Naive thymus-derived CD4-positive, alpha-beta T cell (primary cell): ENCODE measurements around the gene MRPL38. TPM values are rescaled to one million over a fixed set of nuclear protein-coding genes. Genes with fewer than 3 reads are reported as not detected.
"Not testable (repeated sequence)": the region's sequence is repeated elsewhere in the genome, so short reads cannot be mapped to it uniquely, and the experiment has no call there.

ENCODE experiments used
- ATAC-seq: fragments of 150-1000 bp; cut with Tn5 transposase; 2 replicates; pipeline ENCODE4 v1.10.0; 2021; ENCODE audit warnings: mild to moderate bottlenecking, moderate library complexity
- CTCF ChIA-PET: fragments of 350-600 bp; sonication (Branson Sonifier 250); formaldehyde crosslinking; loops from one replicate; lab custom pipeline; 2021; ENCODE audit warnings: antibody characterized with exemption; lab: Charles Lee
- POLR2A ChIA-PET: fragments of 350-600 bp; sonication (Branson Sonifier 250); formaldehyde crosslinking; loops from one replicate; lab custom pipeline; 2021; ENCODE audit warnings: antibody characterized with exemption, inconsistent platforms; lab: Charles Lee
- DNase-seq, 9 donors: peaks; one replicate each; pipeline versions ENCODE4 v3.0.0 to v3.0.0-alpha.2; 2020 to 2022; ENCODE audit warnings: mixed read lengths in 1 of 9
- H3K27ac ChIP-seq: one replicate; pipeline ENCODE4 v1.7.0; 2013; ENCODE audit warnings: mild to moderate bottlenecking, low read depth, low read length, moderate library complexity
- H3K27me3 ChIP-seq, 2 donors: one replicate each; pipeline ENCODE4 v1.7.0; 2013; ENCODE audit warnings: low read length in 2 of 2, mild to moderate bottlenecking in 2 of 2, moderate library complexity in 2 of 2; ENCODE audit not compliant: control insufficient read depth in 2 of 2, insufficient read depth in 2 of 2
- H3K36me3 ChIP-seq, 3 experiments: 1 replicate in 2 of 3; 2 replicates in 1 of 3; pipeline ENCODE4 v1.7.0; 2013; ENCODE audit warnings: low read length in 3 of 3, mild to moderate bottlenecking in 3 of 3, moderate library complexity in 1 of 3; ENCODE audit not compliant: insufficient read depth in 3 of 3, control insufficient read depth in 2 of 3
- H3K4me1 ChIP-seq, 2 donors: one replicate each; pipeline ENCODE4 v1.7.0; 2013; ENCODE audit warnings: low read length in 2 of 2, mild to moderate bottlenecking in 2 of 2, moderate library complexity in 1 of 2; ENCODE audit not compliant: control insufficient read depth in 2 of 2, insufficient read depth in 2 of 2
- H3K4me3 ChIP-seq: 2 replicates; pipeline ENCODE4 v1.7.0; 2013; ENCODE audit warnings: mild to moderate bottlenecking, low read length
- H3K9me3 ChIP-seq, 3 experiments: 1 replicate in 2 of 3; 2 replicates in 1 of 3; pipeline ENCODE4 v1.7.0; 2013; ENCODE audit warnings: low read length in 3 of 3; ENCODE audit not compliant: control insufficient read depth in 2 of 3
- H3K27ac Mint-ChIP-seq, 9 donors: one replicate each; pipeline ENCODE4 v1.8.0; 2020 to 2022; ENCODE audit warnings: mixed read lengths in 9 of 9, mild to moderate bottlenecking in 8 of 9, moderate library complexity in 5 of 9, inconsistent platforms in 2 of 9
- H3K27me3 Mint-ChIP-seq, 5 donors: one replicate each; pipeline ENCODE4 v1.8.0; 2021 to 2022; ENCODE audit warnings: mixed read lengths in 5 of 5, mild to moderate bottlenecking in 1 of 5
- H3K36me3 Mint-ChIP-seq, 5 donors: one replicate each; pipeline ENCODE4 v1.8.0; 2020 to 2022; ENCODE audit warnings: mixed read lengths in 5 of 5, mild to moderate bottlenecking in 3 of 5, inconsistent platforms in 1 of 5
- H3K4me1 Mint-ChIP-seq, 7 donors: one replicate each; pipeline ENCODE4 v1.8.0; 2020 to 2022; ENCODE audit warnings: mixed read lengths in 7 of 7, mild to moderate bottlenecking in 3 of 7, inconsistent platforms in 1 of 7
- H3K4me3 Mint-ChIP-seq, 10 donors: one replicate each; pipeline ENCODE4 v1.8.0; 2020 to 2022; ENCODE audit warnings: mild to moderate bottlenecking in 10 of 10, mixed read lengths in 10 of 10, moderate library complexity in 6 of 10, inconsistent platforms in 2 of 10
- H3K9me3 Mint-ChIP-seq, 11 donors: one replicate each; pipeline ENCODE4 v1.8.0; 2020 to 2022; ENCODE audit warnings: mixed read lengths in 11 of 11, mild to moderate bottlenecking in 4 of 11, inconsistent platforms in 1 of 11, moderate library complexity in 1 of 11
- intact Hi-C, 2 donors: fragments of 100-400 bp; cut with micrococcal nuclease; formaldehyde crosslinking; loops; one replicate each; pipeline ENCODE4 v1.15.1; 2023
- polyA plus RNA-seq, 2 donors: library from polyadenylated mRNA; unstranded; fragments of 300-500 nt; fragmentation: Illumina TruSeq; gene quantifications; one replicate each; pipeline ENCODE4 v1.2.3, GENCODE V29; 2021
- total RNA-seq, 6 experiments: library from RNA in 5 of 6; stranded (reverse) in 5 of 6; gene quantifications; 1 replicate in 5 of 6; 2 replicates in 1 of 6; pipeline ENCODE4 v1.2.3 and lab custom pipeline; 2021 to 2026

The MRPL38 gene
- total and polyA plus RNA-seq, 7 experiments from 2014 or later, result 64.6 to 154 (median 101) TPM

GRCh38 chr17:75855310-75856061 is 49.2 kb downstream of the MRPL38 start, which contains the start of gene WBP2:
TSS of gene WBP2 (minus strand) at chr17:75855335. CDS start at chr17:75855297, 38 bp downstream.
- ChIA-PET CTCF (interaction anchor here (0.7 to 4.3 kb wide), 17 partner anchors 9 to 189 kb away, joined by 3 to 21 read pairs (median 5); partner anchors contain the start of genes RECQL5, SAP30BP, TRIM65 and UNC13D), POLR2A (interaction anchor here (0.6 to 16.6 kb wide), 35 partner anchors 12 to 608 kb away, joined by 3 to 354 read pairs (median 5); partner anchors contain the start of genes EXOC7, FBF1, GALK1 and LLGL2)
- Histone ChIP-seq H3K4me3 (peak within 1 kb of the TSS; percentile 93), H3K27ac (peak within 1 kb of the TSS; percentile 88), H3K4me1 (peaks cover 19 to 25% of the 10 kb centered on the region in 2 donors), H3K27me3 (no peaks in the 10 kb centered on the region), H3K9me3 (no peaks in the 10 kb centered on the region), H3K36me3 (peaks cover 3 to 13% (median 6%) of the 10 kb centered on the region in 3 experiments)
- ATAC-seq (peak; percentile 94), DNase-seq (peak; percentile 82 to 100 (median 98))
- H3K27ac Mint-ChIP-seq, result peak within 1 kb of the TSS in 6 of 9 donors; percentile 84 to 95 (median 90)
- intact Hi-C loops, result loop anchor here (1.0 to 5.0 kb wide), 17 partner anchors 12 to 871 kb away; partner anchors contain the start of genes TRIM65 (in 2 of the 2), UNK (in 2 of the 2), ACOX1 (in 1 of the 2) and FBF1 (in 1 of the 2)
- peaks cover 19 to 47% (median 39%) of the 10 kb centered on the region in 7 donors for H3K4me1 Mint-ChIP-seq
- peaks cover 0 to 8% (median 0%) of the 10 kb centered on the region in 5 donors for H3K36me3 Mint-ChIP-seq
- no peaks in the 10 kb centered on the region for H3K9me3 Mint-ChIP-seq
- peak within 1 kb of the TSS in 2 of 10 donors; percentile 89 to 92 for H3K4me3 Mint-ChIP-seq
- no peaks in the 10 kb centered on the region for H3K27me3 Mint-ChIP-seq

GRCh38 chr17:75854881-75855309 is 49.8 kb downstream of the MRPL38 start:
- Mint-ChIP-seq H3K27me3 (no peaks in the 10 kb centered on the region), H3K4me1 (peaks cover 19 to 48% (median 39%) of the 10 kb centered on the region in 7 donors), H3K27ac (no peak overlapping the region), H3K9me3 (no peaks in the 10 kb centered on the region), H3K4me3 (no peak overlapping the region), H3K36me3 (peaks cover 0 to 8% (median 0%) of the 10 kb centered on the region in 5 donors)
- DNase-seq (no peak), ATAC-seq (peak; percentile 2)
- ChIA-PET POLR2A (interaction anchor here (0.6 to 16.6 kb wide), 32 partner anchors 12 to 608 kb away, joined by 3 to 354 read pairs (median 5); partner anchors contain the start of genes EXOC7, FBF1, GALK1 and LLGL2), CTCF (interaction anchor here (0.7 to 4.3 kb wide), 16 partner anchors 10 to 188 kb away, joined by 3 to 21 read pairs (median 5); partner anchors contain the start of genes RECQL5, SAP30BP, TRIM65 and UNC13D)
- peak overlapping the region; percentile 85 for H3K27ac ChIP-seq
- peak overlapping the region; percentile 68 for H3K4me3 ChIP-seq
- H3K4me1 ChIP-seq, result peaks cover 19 to 25% of the 10 kb centered on the region in 2 donors
- H3K27me3 ChIP-seq, result no peaks in the 10 kb centered on the region
- H3K36me3 ChIP-seq, result peaks cover 4 to 18% (median 8%) of the 10 kb centered on the region in 3 experiments
- intact Hi-C loops, result loop anchor here (1.0 to 5.0 kb wide), 16 partner anchors 12 to 872 kb away; partner anchors contain the start of genes UNK (in 2 of the 2), ACOX1 (in 1 of the 2), FBF1 (in 1 of the 2) and JMJD6 (in 1 of the 2)
- no peaks in the 10 kb centered on the region for H3K9me3 ChIP-seq

GRCh38 chr17:75854101-75854748 is 50.5 kb downstream of the MRPL38 start:
- H3K36me3 ChIP-seq, result peaks cover 11 to 24% (median 11%) of the 10 kb centered on the region in 3 experiments
- intact Hi-C loops, result loop anchor here in 1 of 2 donors (2.0 kb wide), 3 partner anchors 27 to 873 kb away; partner anchors contain the start of genes JMJD6, METTL23 and UBALD2
- no peak overlapping the region for H3K27ac Mint-ChIP-seq
- DNase-seq (no peak), ATAC-seq (no peak)
- H3K4me1 ChIP-seq, result peaks cover 19 to 25% of the 10 kb centered on the region in 2 donors
- H3K27me3 ChIP-seq, result no peaks in the 10 kb centered on the region
- no peaks in the 10 kb centered on the region for H3K9me3 Mint-ChIP-seq
- peaks cover 0 to 15% (median 0%) of the 10 kb centered on the region in 5 donors for H3K36me3 Mint-ChIP-seq
- no peaks in the 10 kb centered on the region for H3K9me3 ChIP-seq
- ChIA-PET CTCF (interaction anchor here (1.0 to 4.3 kb wide), 11 partner anchors 9 to 160 kb away, joined by 3 to 17 read pairs (median 4); partner anchors contain the start of genes GALK1, UNC13D and UNK), POLR2A (interaction anchor here (0.6 to 16.6 kb wide), 17 partner anchors 8 to 583 kb away, joined by 3 to 354 read pairs (median 18); partner anchors contain the start of genes GALK1, MIF4GD, MRPL38 and TRIM47)
- H3K4me3 ChIP-seq, result peak overlapping the region; percentile 68
- H3K4me1 Mint-ChIP-seq, result peaks cover 19 to 51% (median 36%) of the 10 kb centered on the region in 7 donors
- H3K4me3 Mint-ChIP-seq, result no peak overlapping the region
- H3K27ac ChIP-seq, result peak overlapping the region; percentile 85
- H3K27me3 Mint-ChIP-seq, result no peaks in the 10 kb centered on the region

GRCh38 chr17:75853433-75853832 is 51.3 kb downstream of the MRPL38 start:
- Histone ChIP-seq H3K4me1 (peaks cover 19 to 24% of the 10 kb centered on the region in 2 donors), H3K4me3 (no peak overlapping the region), H3K36me3 (peaks cover 12 to 32% (median 13%) of the 10 kb centered on the region in 3 experiments), H3K9me3 (no peaks in the 10 kb centered on the region), H3K27me3 (no peaks in the 10 kb centered on the region), H3K27ac (no peak overlapping the region)
- DNase-seq, result no peak
- POLR2A ChIA-PET, result interaction anchor here (1.4 to 16.6 kb wide), 11 partner anchors 9 to 89 kb away, joined by 6 to 354 read pairs (median 40); partner anchors contain the start of genes GALK1, MRPL38, TRIM47 and TRIM65
- no peaks in the 10 kb centered on the region for H3K9me3 Mint-ChIP-seq
- H3K4me3 Mint-ChIP-seq, result peak overlapping the region in 5 of 10 donors; percentile 56 to 66 (median 60)
- no peaks in the 10 kb centered on the region for H3K27me3 Mint-ChIP-seq
- peaks cover 0 to 19% (median 4%) of the 10 kb centered on the region in 5 donors for H3K36me3 Mint-ChIP-seq
- CTCF ChIA-PET, result interaction anchor here (1.1 to 4.3 kb wide), 6 partner anchors 9 to 100 kb away, joined by 3 to 17 read pairs (median 5); partner anchors contain the start of genes GALK1 and UNC13D
- H3K27ac Mint-ChIP-seq, result peak overlapping the region in 6 of 9 donors; percentile 44 to 84 (median 66)
- H3K4me1 Mint-ChIP-seq, result peaks cover 19 to 49% (median 30%) of the 10 kb centered on the region in 7 donors
- ATAC-seq, result no peak
- intact Hi-C loops, result no loop called here

- H3K27ac ChIP-seq, H3K9me3 Mint-ChIP-seq, CTCF ChIA-PET, H3K4me3 ChIP-seq, intact Hi-C loops, H3K27me3 ChIP-seq, DNase-seq, H3K27ac Mint-ChIP-seq, H3K27me3 Mint-ChIP-seq, H3K9me3 ChIP-seq, ATAC-seq: not testable (repeated sequence)
- Histone ChIP-seq H3K36me3 (peaks cover 13 to 50% (median 24%) of the 10 kb centered on the region in 3 experiments), H3K4me1 (peaks cover 19 to 24% of the 10 kb centered on the region in 2 donors)
- Mint-ChIP-seq H3K4me3 (peak overlapping the region in 1 of 10 donors; percentile 27), H3K36me3 (peaks cover 0 to 29% (median 6%) of the 10 kb centered on the region in 5 donors), H3K4me1 (peaks cover 19 to 49% (median 28%) of the 10 kb centered on the region in 7 donors)
- POLR2A ChIA-PET, result interaction anchor here (0.5 to 16.6 kb wide), 5 partner anchors 19 to 75 kb away, joined by 4 to 354 read pairs (median 40); partner anchors contain the start of genes MRPL38, TRIM47 and TRIM65
Observed at GRCh38 chr17:75851693-75851991, 53.0 kb downstream of the MRPL38 start.
